Activated CD4-positive, CD25-positive, alpha-beta regulatory T cell (primary cell): ENCODE measurements around the gene MASP1.

ENCODE experiments used
- DNase-seq, 4 experiments: peaks; one replicate each; lab custom pipeline; 2025; lab: John Stamatoyannopoulos, UW

MASP1 gene, protein sequence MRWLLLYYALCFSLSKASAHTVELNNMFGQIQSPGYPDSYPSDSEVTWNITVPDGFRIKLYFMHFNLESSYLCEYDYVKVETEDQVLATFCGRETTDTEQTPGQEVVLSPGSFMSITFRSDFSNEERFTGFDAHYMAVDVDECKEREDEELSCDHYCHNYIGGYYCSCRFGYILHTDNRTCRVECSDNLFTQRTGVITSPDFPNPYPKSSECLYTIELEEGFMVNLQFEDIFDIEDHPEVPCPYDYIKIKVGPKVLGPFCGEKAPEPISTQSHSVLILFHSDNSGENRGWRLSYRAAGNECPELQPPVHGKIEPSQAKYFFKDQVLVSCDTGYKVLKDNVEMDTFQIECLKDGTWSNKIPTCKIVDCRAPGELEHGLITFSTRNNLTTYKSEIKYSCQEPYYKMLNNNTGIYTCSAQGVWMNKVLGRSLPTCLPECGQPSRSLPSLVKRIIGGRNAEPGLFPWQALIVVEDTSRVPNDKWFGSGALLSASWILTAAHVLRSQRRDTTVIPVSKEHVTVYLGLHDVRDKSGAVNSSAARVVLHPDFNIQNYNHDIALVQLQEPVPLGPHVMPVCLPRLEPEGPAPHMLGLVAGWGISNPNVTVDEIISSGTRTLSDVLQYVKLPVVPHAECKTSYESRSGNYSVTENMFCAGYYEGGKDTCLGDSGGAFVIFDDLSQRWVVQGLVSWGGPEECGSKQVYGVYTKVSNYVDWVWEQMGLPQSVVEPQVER

DNA sequence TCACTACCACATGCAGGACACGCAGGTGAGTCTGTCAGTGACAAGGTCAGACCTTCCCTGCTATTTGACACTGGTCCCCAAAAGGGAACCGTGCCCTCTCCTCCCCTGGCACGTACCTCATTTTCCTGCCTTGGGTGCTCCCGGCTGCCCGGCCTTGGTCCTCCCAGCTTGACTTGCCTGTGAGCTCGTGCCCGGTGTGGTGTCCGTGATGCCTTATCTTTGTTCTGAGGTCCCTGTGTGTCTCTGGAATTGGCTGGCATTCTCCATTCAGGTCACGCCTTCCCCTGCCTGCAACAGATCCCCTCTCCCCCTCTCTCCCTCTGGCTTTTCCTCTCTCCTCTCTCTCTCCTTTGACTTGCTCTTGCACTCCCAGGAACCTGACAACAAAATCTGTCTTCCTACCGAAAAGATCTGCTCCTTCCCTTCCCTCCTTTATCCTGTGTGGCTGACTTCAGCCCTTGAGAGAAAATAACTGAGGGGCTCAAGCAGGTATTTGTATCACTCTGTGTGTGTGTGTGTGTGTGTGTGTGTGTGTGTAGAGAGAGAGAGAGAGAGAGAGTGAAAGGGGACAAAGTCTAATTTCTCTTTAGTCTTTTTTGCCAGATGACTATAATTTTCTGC, at the start of gene MASP1:
Gene MASP1, minus strand, starts transcription at position 226 of the 621 bp plus-strand sequence. Its CDS starts 105 bp downstream, at position 121.
- no peak for DNase-seq

- no peak for DNase-seq
Measured at GRCh38 chr3:187340578-187340977, 49.0 kb upstream of the MASP1 start.

DNA sequence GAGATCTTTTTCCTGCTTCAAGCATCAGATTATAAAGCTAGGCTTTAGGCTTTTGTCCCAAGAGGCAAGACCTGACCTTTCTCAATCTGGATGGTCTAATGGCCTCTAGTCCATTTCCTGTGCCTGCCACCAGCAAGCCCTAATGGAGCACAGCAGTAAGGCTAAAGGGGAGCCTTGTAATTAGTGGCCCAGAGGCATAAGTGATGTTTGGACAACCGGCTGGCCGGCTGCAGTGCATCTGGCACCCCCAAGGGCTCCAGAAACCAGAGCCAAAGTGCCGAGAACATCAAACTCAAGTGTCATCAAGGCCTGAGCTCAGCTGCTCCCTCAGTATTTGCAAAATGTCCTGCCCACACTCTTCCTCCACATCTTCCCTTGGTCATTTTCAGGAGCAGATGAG, 44.8 kb upstream of the MASP1 start:
- DNase-seq = no peak

GRCh38 chr3:187334904-187335303, 43.4 kb upstream of the MASP1 start:
- no peak for DNase-seq

DNA sequence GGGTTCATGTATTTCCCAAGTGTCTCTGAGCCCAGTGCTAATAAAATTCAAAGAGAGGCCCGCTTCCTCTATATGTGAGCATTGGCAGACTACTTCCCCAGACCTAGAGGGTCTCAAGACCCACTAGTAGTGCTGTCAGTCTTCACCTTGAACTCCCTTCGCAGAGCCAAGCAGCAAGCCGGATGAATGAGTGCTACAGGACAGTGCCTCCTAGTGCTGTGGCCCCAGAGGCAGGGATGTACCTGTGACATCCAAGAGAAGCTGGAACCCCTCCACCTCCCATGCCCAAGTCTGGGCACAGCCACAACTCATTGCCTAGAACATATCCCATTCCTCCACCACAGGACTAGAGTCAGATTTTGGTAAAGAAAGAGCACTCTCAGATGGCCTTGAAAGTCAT, 37.2 kb upstream of the MASP1 start:
- DNase-seq = no peak

- DNase-seq = no peak
Measured at GRCh38 chr3:187327845-187328244, 36.3 kb upstream of the MASP1 start.

DNA sequence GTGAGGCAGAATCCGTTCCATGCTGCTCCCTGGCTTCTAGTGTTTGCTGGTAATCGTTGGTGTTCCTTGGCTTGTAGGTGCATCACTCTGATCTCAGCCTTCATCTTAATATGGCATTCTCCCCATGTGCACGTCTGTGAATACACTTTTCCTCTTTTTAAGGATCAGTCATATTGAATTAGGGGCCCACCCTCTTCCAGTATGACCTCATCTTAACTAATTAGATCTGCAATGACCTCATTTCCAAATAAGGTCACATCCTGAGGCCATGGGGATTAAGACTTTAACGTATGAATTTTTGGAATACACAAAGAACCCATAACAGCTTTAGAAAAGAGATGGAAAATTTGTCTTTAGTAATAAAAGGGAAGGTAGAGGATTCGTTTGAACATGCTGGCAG, 34.1 kb upstream of the MASP1 start:
- DNase-seq = no peak

DNA sequence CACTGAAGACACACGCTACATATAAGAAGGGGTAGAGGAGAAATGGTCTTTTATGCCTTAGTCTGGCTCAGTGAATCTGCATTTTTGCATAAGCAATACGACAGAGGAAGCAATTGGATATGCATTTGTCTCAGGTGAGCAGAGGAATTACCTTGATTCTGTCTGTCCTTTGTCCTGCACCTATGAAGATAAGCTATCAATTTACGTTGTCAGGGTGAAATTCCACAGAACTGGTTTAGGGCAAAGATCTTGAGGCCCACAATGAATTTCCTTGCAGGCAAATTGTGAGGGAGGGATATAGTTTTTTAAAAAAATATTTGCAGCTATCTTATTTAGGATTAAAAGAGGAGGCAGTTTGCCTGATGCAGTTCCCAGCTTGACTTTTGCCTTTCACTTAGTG, 31.6 kb upstream of the MASP1 start:
- DNase-seq = no peak

DNA sequence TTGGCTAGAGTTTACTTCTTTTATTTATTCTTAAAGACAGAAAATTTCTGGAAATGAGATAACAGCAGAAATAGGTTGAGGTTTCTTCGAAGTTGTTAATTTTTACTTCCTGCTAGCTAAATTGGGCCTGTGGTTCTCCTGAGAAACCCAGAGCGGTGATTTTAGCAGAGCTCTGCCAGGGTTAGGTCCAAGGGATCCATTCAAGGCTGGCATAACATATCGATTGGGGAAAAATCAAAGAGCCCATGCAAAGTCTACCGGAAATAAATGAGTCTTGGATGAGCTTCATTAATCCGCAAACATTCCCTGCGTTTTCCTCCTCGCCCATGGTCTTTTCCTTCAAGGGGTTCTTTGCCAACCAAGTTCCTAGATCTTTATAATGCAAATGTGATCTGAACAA, 30.8 kb upstream of the MASP1 start:
- no peak for DNase-seq

DNA sequence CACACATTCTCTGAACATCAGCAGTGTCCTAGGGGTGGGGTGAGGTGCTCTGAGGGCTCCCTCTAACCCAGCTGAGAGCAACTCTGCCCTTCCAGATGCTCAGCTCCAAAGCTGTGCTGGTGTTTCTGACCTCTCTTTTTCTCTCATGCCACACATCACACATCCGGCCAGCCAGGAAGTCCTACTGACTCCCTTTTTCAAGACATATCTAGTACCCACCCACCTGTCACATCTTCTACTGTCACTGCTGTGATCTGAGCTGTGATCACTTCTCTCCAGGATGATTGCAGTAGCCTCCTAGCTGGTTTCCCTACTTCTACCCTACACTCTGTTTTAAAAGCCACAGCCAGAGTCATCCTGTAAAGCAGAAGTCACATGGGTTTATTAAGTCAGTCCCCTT, 30.2 kb upstream of the MASP1 start:
- no peak for DNase-seq

DNA sequence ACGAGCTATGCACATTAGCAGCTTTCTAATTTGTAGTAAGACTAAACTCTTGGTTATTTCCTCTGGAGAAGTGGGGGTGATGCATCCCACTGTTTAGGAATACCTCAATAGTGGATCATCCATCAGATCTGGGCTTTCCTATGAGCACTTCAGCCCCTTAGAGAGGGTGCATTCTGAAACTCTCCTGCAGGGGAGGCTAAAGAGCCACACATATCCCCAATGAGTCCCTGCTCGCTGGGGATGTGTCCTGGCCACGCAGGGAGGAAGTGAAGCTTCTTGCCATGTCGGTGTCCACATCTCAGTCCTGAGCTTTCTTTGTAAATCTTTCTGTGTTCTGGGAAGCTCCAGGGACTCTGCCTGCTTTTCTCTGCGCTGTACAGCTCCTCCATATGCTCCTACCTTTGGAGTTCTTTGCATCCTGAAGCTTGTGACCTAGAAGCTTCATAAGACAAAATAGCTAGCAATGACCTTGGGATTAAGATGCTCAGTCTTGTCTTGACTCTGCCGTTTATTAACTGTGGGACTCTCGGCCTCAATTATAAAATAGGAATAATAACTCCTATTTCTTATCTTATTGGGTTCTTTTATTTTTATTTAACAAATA, 28.3 kb upstream of the MASP1 start:
- peak; percentile 6 to 18 (median 12) for DNase-seq

DNA sequence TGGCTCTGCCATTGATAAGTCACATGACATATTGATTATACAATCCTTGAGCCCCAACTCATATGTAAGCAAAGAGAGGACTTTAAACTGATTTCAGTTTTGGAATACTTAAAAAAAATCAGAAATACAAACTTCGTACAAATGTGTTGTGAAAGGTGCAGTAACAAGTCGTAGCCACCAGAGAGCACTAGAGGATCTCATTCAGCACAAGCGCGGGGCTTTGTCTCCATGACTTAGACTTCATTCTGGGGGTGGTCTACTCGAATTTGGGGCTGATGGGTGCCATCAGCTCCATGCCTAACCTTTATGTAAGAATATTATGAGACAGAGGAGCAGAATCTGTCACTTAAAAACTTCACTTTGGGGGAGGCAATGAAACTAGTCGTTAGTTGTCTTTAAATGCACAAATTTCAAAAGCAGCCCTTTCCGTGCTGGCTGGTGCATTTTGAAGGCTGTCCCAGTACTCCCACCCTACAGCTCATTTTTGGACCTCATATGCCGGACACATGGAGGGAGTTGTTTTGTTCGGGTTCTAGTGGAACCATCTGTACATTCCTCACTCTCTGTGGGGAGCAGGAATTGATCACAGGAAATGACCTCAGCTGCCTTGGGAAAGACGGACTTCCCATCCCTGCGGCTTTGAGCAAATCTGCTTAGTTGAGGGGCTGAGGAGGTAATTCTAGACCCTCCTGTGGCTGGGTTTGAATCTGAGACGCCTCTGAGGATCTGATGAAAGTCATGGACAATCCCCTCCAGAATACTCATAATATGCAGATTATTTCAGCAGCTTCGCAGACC, 27.5 kb upstream of the MASP1 start:
- peak in 3 of 4 experiments; percentile 2 to 15 (median 10) for DNase-seq

DNA sequence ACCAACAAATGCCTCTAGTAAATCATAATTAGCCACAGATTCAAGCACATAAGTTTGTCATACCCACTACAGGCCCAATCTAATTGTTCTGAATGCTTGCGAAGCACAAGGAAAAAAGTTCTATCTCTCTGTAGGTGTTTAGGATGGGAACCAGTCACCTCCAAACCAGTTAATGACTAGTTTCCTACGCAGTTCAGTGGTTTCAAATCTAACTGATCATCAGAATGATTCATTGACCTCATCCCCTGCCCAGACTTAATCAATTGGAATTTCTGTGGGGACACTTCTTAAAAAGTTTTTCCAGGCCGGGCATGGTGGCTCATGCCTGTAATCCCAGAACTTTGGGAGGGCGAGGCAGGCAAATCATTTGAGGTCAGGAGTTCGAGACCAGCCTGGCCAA, 24.3 kb upstream of the MASP1 start:
- no peak for DNase-seq

- DNase-seq = no peak
Measured at GRCh38 chr3:187314176-187314575, 22.6 kb upstream of the MASP1 start.

DNA sequence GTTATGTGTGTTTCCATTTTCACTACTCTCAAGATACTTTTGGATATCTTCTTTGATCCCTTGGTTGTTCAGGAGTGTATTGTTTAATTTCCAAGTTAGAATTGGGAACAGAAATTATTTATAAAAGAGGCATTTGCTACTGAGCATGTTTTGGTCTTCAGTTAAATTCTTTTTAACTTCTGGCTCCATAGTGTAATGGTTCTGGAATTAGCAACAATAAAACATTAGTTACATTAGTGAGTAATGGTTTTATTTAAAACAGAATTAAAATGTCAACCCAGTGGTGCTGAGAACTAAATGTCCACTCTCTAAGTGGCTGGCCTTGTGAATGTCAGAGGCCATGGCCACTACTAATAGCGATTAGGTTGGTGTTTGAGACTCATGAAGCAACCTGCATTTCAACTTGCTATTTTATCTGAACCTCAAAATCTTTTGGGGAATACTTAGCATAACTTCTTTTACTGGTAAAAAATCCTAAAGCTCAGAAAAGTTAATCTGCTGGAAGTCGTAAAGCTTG, 19.5 kb upstream of the MASP1 start:
- no peak for DNase-seq

DNA sequence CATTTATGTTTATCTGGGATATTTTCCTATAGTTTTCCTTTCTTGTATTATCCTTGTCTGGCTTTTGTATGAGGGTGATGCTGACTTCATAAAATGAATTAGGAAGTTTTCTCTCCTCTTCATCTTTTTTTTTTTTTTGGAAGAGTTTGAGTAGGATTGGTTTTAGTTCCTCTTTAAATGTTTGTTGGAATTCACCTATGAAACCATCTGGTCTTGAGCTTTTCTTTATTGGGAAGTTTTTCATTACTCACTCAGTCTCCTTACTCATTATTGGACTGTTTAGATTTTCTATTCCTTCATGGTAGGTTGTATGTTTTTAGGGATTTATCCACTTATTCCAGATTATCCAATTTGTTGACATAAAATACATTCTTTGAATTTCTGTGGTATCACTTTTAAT, 18.7 kb upstream of the MASP1 start:
- no peak for DNase-seq

GRCh38 chr3:187305881-187306280, 14.3 kb upstream of the MASP1 start:
- DNase-seq = no peak

GRCh38 chr3:187299611-187300010, 8.1 kb upstream of the MASP1 start:
- no peak for DNase-seq

DNA sequence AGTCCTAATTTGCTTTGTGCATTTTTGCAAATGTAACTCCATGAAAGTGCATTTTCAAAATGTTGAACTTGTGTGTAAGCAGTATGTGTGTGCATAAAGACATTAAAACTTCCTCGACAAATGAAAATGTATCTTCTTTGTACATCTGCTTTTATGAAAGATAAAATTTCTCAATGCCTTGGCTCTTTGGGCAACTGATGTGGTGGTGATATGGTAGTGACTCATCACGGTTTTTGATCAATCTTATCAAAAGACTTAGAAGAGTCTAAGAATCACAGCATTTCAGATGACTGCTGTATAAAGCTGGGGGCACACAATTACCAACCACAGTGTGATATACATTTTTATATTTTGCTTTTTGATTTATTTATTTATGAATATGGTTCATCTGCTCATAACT, 5.4 kb upstream of the MASP1 start:
- no peak for DNase-seq

DNA sequence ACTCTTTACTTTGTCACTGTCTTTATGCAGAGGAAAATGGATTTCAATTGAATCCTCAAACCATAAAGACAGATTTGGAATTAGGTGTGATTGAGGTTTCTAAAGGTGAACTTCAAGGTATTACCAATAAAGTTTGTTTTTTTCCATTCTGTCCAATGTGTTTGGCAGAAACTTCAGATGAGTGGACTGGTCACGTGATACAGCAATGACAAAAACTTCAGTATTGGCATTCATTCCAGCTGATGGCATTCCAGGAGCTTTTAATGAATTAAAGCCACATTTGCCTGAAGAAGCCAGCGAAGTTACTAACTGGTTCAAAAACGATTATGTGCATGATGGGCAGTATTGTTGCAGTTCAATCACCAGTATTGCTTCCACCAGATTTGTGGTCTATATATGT, 4.5 kb upstream of the MASP1 start:
- DNase-seq = no peak

GRCh38 chr3:187295316-187296034, 3.9 kb upstream of the MASP1 start:
- no peak for DNase-seq
